Right cardiac atrium (tissue), 5 donors: Measurements from ENCODE around the gene TRIM54. TPM values are rescaled to one million over a fixed set of nuclear protein-coding genes. Genes with fewer than 3 reads are reported as not detected.
A peak's percentile ranks its signal among the peaks of the same experiment; 100 is the strongest.
"Not testable (repeated sequence)": the region's sequence is repeated elsewhere in the genome, so short reads cannot be mapped to it uniquely, and the experiment has no call there.

Source experiments
- ATAC-seq, 2 donors: fragments of 200-7000 bp; cut with Tn5 transposase; one replicate each; pipeline versions ENCODE4 v1.8.0 to v1.9.1; 2020; ENCODE audit warnings: moderate library complexity in 2 of 2, mild to moderate bottlenecking in 1 of 2
- DNase-seq, 3 donors: peaks; one replicate each; pipeline ENCODE4 v3.0.0-alpha.2; 2020
- H3K27ac ChIP-seq: one replicate; pipeline ENCODE4 v1.5.1; 2013; ENCODE audit warnings: mild to moderate bottlenecking, low read length, control low read depth, moderate library complexity
- H3K27me3 ChIP-seq: one replicate; pipeline ENCODE4 v1.6.1; 2013; ENCODE audit not compliant: control insufficient read depth, insufficient read depth
- H3K4me1 ChIP-seq: one replicate; pipeline ENCODE4 v1.6.1; 2013; ENCODE audit warnings: low read length; ENCODE audit not compliant: control insufficient read depth, insufficient read depth
- H3K4me3 ChIP-seq: one replicate; pipeline ENCODE4 v1.5.1; 2013; ENCODE audit warnings: low read length, control low read depth
- H3K9me3 ChIP-seq: one replicate; pipeline ENCODE4 v1.6.1; 2013; ENCODE audit warnings: low read length; ENCODE audit not compliant: control insufficient read depth
- WGBS: extraction: QIAGEN DNeasy Blood & Tissue Kit; methylation state at CpG from one replicate; pipeline ENCODE4 v1.1.7; 2013; 5-methylcytosine and 5-hydroxymethylcytosine counted together
- intact Hi-C, 4 donors: fragments of 100-400 bp; cut with DNase I; formaldehyde crosslinking; loops; one replicate each; pipeline versions ENCODE4 v1.11.0 to v1.14.0; 2022 to 2023
- polyA plus RNA-seq: library from polyadenylated mRNA; stranded (reverse); fragments of 200-250 nt; gene quantifications from one replicate; pipeline ENCODE4 v1.2.3, GENCODE V29; 2013
- total RNA-seq, 4 donors: library from RNA; stranded (reverse); fragmentation: NEBNext Ultra II Directional; extraction: Animal tissue kit (Norgen Biotek cat#: 25700); gene quantifications; one replicate each; pipeline ENCODE4 v1.2.1, GENCODE V29; 2021
- donor health status: healthy with polysubstance abuse.
- donor health status: DM: no; HTN: yes; CAD: no.
- donor health status: DM: no; HTN: no; CAD: no.
- donor health status: DM: no; HTN: yes; CAD: no; lungs with severe emphysema.
- donor health status: DM: yes; HTN: yes; CAD: no.

TRIM54 gene
- total and polyA plus RNA-seq, 5 donors: 101 to 188 (median 144) TPM

DNA sequence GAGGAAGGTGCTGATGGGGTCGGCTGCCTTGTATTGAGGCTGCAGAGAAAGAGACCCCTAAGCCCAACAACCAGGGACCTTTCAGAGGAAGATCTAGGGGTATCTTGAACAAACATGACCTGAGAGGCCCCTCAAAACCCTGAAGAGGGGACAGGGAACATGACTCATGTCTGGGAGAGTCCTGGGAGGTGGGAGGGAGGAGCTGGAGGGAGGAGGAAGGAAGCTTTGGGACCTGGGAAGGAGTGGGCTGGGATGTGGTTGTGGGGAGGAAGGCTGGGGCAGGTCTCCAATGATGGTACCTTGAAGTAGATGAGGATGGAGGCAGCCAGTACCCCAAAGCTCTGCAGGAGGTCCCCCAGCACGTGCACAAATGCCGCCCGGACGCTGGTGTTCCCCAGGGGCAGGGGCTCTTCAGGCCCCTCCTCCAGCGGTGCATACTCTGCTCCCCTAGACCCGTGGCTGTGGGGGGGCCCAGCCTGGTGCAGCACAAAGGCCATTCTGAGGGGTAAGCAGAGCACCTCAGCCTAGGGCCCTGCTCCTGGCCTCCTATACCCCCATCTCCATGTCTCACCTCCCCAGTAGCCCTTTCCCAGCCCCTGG lies 25.3 kb upstream of the TRIM54 start:
- 78% methylated on average over 7 of the region's 7 CpGs for WGBS
- intact Hi-C loops: no loop called here
- Histone ChIP-seq H3K27ac (no peak overlapping the region), H3K27me3 (no peaks in the 10 kb centered on the region), H3K4me3 (no peak overlapping the region), H3K9me3 (no peaks in the 10 kb centered on the region), H3K4me1 (no peaks in the 10 kb centered on the region)
- no peak for DNase-seq
- no peak for ATAC-seq

DNA sequence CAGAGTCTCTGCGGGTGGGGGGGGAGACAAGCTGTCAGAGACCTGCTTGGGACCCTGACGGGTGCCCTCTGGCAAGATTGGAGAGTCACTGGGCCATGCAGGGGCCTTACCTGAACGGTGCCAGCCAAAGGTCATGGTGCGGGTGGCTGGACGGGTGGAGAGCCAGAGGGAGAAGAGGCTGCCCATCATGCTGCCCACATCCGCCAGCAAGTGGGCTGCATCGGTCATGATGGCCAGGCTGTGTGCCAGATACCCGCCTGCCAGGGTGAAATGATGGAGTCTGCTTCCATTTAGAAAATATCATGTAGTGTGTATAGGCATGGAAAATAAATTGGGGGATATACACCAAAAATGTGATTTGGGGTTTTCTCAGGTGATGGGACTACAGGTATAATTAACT lies 24.2 kb upstream of the TRIM54 start:
- ATAC-seq: no peak
- WGBS: 88% methylated on average over 8 of the region's 8 CpGs
- H3K27me3 ChIP-seq: no peaks in the 10 kb centered on the region
- H3K9me3 ChIP-seq: no peaks in the 10 kb centered on the region
- no peak for DNase-seq
- intact Hi-C loops: no loop called here
- H3K4me1 ChIP-seq: no peaks in the 10 kb centered on the region
- no peak overlapping the region for H3K27ac ChIP-seq
- H3K4me3 ChIP-seq: no peak overlapping the region

DNA sequence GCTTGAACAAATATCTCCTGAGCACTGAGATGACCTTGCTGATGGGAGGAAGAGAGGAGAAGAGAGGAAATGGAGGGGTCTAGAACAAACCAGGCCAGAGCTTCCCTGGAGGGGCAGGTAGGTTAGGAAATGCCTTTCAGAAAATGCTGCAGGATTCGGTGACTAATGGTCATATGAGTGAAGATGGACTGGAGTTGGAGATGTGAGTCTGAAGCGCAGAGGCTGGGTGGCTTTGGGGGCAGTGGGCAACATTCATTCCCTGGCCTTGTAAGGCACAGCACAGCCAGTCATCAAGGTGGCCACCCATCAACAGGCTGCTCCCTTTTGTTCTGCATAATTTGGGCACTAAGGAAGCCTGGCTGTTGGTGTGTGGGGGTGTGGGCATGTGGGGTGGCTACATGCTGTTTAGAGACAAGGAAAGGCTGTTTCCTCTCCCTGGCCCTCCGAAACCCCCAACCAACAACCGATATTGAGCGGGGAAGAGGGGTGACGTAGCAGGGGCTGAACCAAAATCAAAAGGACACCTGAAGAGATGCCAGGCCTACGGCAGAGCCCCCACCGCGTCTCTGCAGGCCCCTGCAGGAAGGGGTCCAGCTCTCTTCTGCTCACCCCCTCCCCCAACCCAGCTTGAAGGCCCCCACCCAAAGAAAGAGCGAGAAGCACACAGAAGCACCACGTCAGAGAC lies 20.8 kb upstream of the TRIM54 start:
- Histone ChIP-seq H3K4me1 (peaks cover 3% of the 10 kb centered on the region), H3K27me3 (no peaks in the 10 kb centered on the region), H3K4me3 (peak overlapping the region; percentile 50), H3K9me3 (no peaks in the 10 kb centered on the region), H3K27ac (no peak overlapping the region)
- DNase-seq (no peak), ATAC-seq (no peak)
- 54% methylated on average over 11 of the region's 11 CpGs for WGBS
- intact Hi-C loops: no loop called here

DNA sequence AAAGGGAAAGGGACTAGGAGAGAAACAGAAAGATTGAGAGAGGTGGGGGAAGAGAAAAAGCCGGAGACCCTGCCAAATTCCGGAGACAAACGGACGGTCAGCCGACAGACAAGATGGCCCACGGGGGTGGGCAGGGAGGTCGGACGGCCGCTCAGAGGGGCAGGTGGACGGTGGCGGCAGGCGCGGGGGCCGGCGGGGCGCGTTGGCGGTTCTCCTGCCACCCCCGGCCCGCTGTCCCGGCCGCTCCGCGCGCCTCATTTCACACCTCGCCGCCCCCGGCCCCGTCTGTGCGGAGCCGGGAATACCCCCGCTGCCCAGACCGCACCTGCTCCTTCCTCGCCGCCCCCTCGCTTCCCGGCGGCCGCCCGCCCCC lies 20.3 kb upstream of the TRIM54 start:
- no peak for ATAC-seq
- peak overlapping the region; percentile 50 for H3K4me3 ChIP-seq
- intact Hi-C loops: no loop called here
- no peaks in the 10 kb centered on the region for H3K9me3 ChIP-seq
- no peak for DNase-seq
- 3% methylated on average over 40 of the region's 40 CpGs for WGBS
- no peak overlapping the region for H3K27ac ChIP-seq
- no peaks in the 10 kb centered on the region for H3K27me3 ChIP-seq
- peaks cover 3% of the 10 kb centered on the region for H3K4me1 ChIP-seq

DNA sequence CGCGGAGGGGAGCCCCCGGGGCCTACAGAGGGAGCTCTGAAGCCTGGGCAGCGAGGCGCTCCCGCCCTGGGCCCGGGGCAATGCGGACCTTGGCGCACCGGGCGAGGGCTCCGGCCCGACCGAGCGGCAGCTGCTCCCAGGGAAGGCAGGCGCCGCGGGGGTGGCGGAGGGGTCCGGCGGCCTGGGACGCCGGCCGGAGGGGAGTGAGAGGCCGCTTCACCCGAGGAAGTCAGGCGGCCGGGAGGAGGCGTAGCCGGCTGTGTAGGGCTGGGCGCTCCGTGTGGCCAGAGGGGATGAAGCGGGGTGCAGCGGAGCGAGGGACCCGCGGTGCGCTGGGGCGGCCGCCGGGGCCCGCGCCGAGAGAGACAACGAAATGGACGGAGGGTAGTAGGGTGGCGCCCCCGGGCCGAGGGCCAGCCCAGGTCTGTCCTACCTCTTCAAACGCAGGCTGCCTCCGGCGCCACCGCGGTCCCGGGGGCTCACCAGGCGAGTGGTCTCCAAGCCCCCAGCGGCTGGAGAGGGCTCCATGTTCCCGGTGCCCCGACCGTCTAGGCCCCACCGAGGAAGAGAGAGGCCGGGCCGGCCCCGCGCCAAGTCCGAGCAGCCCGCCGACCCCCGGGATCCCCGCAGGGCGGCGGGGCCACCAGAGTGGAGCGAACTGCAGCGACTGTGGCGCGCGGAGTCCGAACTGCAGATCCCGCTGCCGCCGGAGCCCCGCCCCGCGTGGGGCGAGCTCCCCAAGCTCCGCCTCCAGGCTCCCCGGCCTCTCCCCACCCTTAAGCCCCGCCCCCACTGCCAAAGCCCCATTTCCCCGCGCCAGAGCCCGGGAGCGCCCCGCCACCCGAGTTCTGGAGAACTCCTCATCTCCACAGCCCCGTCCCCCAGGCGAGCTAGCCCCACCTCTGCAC lies 19.6 kb upstream of the TRIM54 start, which contains the start of gene SLC30A3:
TSS of gene SLC30A3 (minus strand) at position 669 of the 908 bp plus-strand sequence. CDS start at position 528, 141 bp downstream.
- ATAC-seq: peak; percentile 85 to 87
- Histone ChIP-seq H3K9me3 (no peaks in the 10 kb centered on the region), H3K4me1 (peaks cover 3% of the 10 kb centered on the region), H3K4me3 (peak within 1 kb of the TSS; percentile 50), H3K27me3 (no peaks in the 10 kb centered on the region), H3K27ac (no peak within 1 kb of the TSS)
- DNase-seq: peak; percentile 76 to 92 (median 90)
- intact Hi-C loops: no loop called here
- 1% methylated on average over 96 of the region's 96 CpGs for WGBS

DNA sequence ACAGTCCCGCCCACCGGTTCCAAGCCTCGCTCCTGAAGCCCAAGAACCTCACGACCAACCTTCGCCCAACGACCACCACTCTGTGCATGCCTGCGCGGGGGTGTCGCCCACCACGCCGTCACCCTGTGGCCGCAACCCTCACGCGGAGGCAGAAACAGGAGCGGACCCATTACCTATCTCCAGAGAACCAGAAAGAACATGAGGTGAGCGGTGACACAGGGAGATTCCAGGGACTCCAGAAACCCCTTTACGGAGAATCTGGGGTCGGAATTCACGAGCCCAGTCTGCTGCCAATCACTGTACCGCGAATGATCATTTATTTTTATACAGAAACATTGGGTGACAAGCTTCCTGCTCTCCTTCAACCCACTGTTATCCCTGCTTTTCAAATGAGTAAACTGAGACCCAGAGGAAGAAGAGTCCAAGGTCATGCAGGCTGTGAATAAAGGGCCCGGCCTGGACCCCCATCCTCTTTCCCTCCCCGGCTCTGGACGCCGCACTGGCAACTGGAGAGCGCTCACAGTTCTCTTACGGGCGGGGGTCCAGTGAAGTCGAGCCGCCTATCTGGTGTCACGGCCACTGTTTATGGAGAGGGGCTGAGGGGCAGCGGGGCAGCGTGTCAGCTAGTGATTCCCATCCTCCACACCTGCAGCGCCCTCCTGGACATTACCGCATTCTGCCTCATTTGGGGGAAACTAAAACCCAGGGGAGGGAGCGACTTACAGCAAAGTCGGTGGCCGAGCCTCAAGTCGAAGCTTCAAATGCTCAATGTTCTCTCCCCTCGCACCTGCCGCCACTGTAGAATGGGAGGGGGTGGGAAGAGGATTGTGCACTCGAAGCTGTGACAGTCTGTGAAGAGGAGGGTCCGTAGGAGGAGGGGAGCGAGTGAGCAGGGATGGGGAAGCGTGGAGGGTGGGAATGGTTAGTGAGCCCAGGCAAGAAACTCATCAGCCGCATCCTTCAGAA lies 18.7 kb upstream of the TRIM54 start:
- Histone ChIP-seq H3K27me3 (no peaks in the 10 kb centered on the region), H3K4me3 (peak overlapping the region; percentile 50), H3K27ac (no peak overlapping the region), H3K9me3 (no peaks in the 10 kb centered on the region), H3K4me1 (peaks cover 3% of the 10 kb centered on the region)
- 1% methylated on average over 46 of the region's 46 CpGs for WGBS
- DNase-seq: no peak
- ATAC-seq: no peak
- intact Hi-C loops: no loop called here

DNA sequence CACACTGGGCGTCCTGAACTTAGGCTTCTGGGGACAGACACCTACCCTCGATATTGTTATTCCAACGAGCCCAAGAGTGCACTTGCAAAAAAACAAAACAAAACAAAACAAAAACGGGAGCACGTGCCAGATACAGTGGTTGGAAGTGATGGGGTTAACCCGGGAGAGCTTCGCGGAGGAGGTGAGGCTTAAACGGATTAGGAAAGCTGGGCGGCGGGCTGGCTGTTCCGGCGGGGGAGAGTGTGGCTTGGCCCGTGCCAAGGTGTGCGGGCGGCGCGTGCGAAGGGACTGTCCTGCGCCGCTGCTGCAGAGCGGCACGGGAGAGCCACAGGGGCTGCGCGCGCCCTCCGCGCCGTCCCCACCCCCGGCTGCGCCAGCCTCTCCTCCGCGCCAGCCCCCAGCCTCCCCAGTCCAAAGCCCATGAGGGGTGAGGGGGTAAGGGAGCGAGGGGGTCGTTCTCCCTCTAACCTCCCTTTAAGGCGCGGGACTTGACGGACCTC lies 17.9 kb upstream of the TRIM54 start:
- peak overlapping the region; percentile 8 for H3K4me3 ChIP-seq
- ATAC-seq: peak; percentile 46 to 59
- H3K9me3 ChIP-seq: no peaks in the 10 kb centered on the region
- H3K27me3 ChIP-seq: no peaks in the 10 kb centered on the region
- under 1% methylated on average over 38 of the region's 38 CpGs for WGBS
- intact Hi-C loops: no loop called here
- DNase-seq: no peak
- no peak overlapping the region for H3K27ac ChIP-seq
- peaks cover 3% of the 10 kb centered on the region for H3K4me1 ChIP-seq

DNA sequence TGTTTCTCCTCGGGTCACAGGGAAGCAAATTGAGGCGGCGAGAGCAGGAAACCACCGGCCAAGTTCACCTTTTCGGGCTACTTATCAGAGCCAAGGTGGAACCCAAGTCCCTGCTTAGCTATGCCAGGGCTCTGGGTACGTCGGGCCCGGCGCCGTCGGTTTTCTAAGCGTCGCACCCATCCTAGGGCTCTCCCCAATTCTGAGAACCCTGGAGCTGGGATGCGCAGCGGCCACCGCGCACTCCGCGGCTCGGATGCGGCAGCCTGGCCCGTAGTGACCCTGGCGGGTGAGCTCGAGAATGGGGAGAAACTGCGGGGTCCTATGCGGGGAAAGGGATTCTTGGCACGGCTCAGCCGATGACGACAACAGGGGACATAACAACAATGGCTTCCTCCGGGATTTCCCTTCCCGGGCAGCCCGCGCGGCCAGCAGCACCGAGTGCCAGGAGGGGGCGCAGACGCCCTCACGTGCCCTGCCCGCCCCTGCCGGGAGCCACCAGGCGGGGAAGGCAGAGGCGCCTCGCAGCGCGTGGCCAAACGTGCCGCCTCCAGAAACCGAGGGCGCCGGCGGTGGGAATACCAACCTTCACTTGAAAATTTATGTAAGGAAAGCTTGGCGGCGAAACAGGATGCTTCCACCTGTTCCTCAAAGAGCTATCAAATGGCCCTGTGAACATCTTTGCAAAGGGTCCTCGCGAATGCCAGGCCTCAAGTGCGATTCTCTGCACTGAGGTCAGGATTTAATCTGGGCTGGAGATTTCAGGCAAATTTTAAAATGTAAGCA lies 17.3 kb upstream of the TRIM54 start:
- Histone ChIP-seq H3K9me3 (no peaks in the 10 kb centered on the region), H3K27ac (peak overlapping the region; percentile 4), H3K4me3 (peak overlapping the region; percentile 8), H3K4me1 (peaks cover 3% of the 10 kb centered on the region), H3K27me3 (no peaks in the 10 kb centered on the region)
- 3% methylated on average over 56 of the region's 56 CpGs for WGBS
- DNase-seq: peak; percentile 74 to 90 (median 89)
- ATAC-seq: peak; percentile 71 to 82
- intact Hi-C loops: no loop called here

DNA sequence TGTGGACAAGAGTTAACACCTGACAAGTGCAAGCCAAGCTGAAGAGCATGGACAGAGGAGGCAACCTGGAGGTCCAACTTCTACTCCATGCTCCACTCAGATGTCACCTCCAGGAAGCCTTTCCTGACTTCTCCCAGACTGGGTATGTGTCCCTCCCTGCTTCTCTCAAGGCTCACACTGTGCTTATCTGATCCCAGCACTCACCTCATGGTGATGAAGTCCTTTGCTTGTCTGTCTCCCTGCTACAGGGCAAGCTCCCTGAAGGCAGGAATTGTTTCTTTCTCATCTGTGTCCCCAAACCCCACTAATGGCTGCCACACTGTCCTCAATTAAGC lies 16.7 kb upstream of the TRIM54 start:
- Histone ChIP-seq H3K4me1 (peaks cover 3% of the 10 kb centered on the region), H3K27ac (no peak overlapping the region), H3K4me3 (no peak overlapping the region), H3K9me3 (no peaks in the 10 kb centered on the region), H3K27me3 (no peaks in the 10 kb centered on the region)
- DNase-seq: no peak
- ATAC-seq: no peak
- intact Hi-C loops: no loop called here

DNA sequence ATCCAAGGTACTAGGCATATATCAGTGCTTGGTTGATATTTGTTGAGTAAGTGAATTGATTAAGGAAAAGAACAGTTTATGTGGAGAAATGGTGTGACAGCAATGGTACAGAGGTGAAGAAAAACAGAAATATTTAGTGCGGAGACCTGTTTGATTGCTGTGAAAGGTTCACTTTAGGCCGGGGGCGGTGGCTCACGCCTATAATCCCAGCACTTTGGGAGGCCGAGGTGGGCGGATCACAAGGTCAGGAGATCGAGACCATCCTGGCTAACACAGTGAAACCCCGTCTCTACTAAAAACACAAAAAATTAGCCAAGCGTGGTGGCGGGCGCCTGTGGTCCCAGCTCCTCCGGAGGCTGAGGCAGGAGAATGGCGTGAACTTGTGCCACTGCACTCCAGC lies 13.9 kb upstream of the TRIM54 start:
- DNase-seq, H3K27ac ChIP-seq, H3K27me3 ChIP-seq, H3K4me3 ChIP-seq, H3K9me3 ChIP-seq, ATAC-seq, intact Hi-C loops, H3K4me1 ChIP-seq: not testable (repeated sequence)
- 88% methylated on average over 13 of the region's 13 CpGs for WGBS
